Measurements from ENCODE around the gene FLOT1. TPM values are rescaled to one million over a fixed set of nuclear protein-coding genes. Genes with fewer than 3 reads are reported as not detected.

The FLOT1 gene
- total and polyA plus RNA-seq, 2 of the 13 experiments (the other 11 are each of a cell fraction or from before 2014, with no cell fraction given): 82.3 to 130 TPM

- ATAC-seq (peak; percentile 90), DNase-seq (ENCODE audit: low spot score) (peak; percentile 96), FAIRE-seq (peak; percentile 61)
- BruUV-seq (replicated peaks): TSS peak; percentile 97
- intact Hi-C loops (cut with micrococcal nuclease; ENCODE audit: unreplicated experiment): loop anchor here (1.0 to 2.0 kb wide), 3 partner anchors 12 to 60 kb away; partner anchors contain the start of gene IER3
- no peaks in the 10 kb centered on the region for H3K79me2 ChIP-seq (ENCODE audit: insufficient read depth, low read length)
- H3K27ac ChIP-seq (ENCODE audit: extremely low read length, insufficient read depth, low read length): peak overlapping the region; percentile 98
- H4K20me1 ChIP-seq (ENCODE audit: insufficient read depth, low read length): no peaks in the 10 kb centered on the region
- peak overlapping the region; percentile 90 for H3K4me2 ChIP-seq (ENCODE audit: low read depth, low read length)
- H3K27me3 ChIP-seq (ENCODE audit: control insufficient read depth in 1 of 2, insufficient read depth in 2 of 2, low read length in 2 of 2): no peaks in the 10 kb centered on the region
- H3K4me1 ChIP-seq (ENCODE audit: insufficient read depth, low read length): peaks cover 79% of the 10 kb centered on the region
- no peaks in the 10 kb centered on the region for H3K9me3 ChIP-seq (ENCODE audit: low read length)
- peak overlapping the region; percentile 93 for H3K9ac ChIP-seq (ENCODE audit: insufficient read depth, low read depth, low read length)
- CTCF ChIA-PET (ENCODE audit: low intra/inter-chr PET ratio, low total read pairs): no interaction called here
- peak overlapping the region; percentile 35 to 69 (median 44) for H3K4me3 ChIP-seq (replicated peaks in 1 of 3; ENCODE audit: insufficient read depth in 1 of 3, low read depth in 2 of 3, low read length in 3 of 3)
- H3K36me3 ChIP-seq (replicated peaks in 1 of 2; ENCODE audit: control insufficient read depth in 1 of 2, insufficient read depth in 2 of 2, low read length in 2 of 2): no peaks in the 10 kb centered on the region
- WGBS (ENCODE audit: low lambda C conversion rate): 8% methylated on average over 14 of the region's 16 CpGs
- in situ Hi-C loops (cut with HindIII; ENCODE audit: extremely low pct_ligation_motif_present, low pct_unique_long_range_greater_than_20kb): no loop called here
- no peak overlapping the region for H2AFZ ChIP-seq (ENCODE audit: low read length)
- POLR2A ChIA-PET: interaction anchor here (0.6 to 11.8 kb wide), 18 partner anchors 8 to 241 kb away, joined by 3 to 414 read pairs (median 11); partner anchors contain the start of genes DDR1, FLOT1, IER3 and MRPS18B
- TF ChIP-seq FOXK1 (CRISPR knock-in tag; IDR thresholded peaks at IDR 0.05; ENCODE audit: borderline replicate concordance, low read depth) (peak; percentile 68; the same call in 1 of the 2 replicates), FOSL1 (CRISPR knock-in tag; IDR thresholded peaks at IDR 0.05; ENCODE audit: borderline replicate concordance) (peak; percentile 99), TRIM22 (IDR thresholded peaks at IDR 0.05) (no peak), ARNT (IDR thresholded peaks at IDR 0.05) (no peak), ZNF317 (CRISPR knock-in tag; IDR thresholded peaks at IDR 0.05) (peak; percentile 61; the same call in 1 of the 2 replicates), DBP (CRISPR knock-in tag; IDR thresholded peaks at IDR 0.05; ENCODE audit: not compliant biosample characterization) (no peak), NBN (conservative IDR thresholded peaks at IDR 0.05) (no peak), HDAC2 (CRISPR knock-in tag; IDR thresholded peaks at IDR 0.05) (peak; percentile 87), MTERF4 (CRISPR knock-in tag; IDR thresholded peaks at IDR 0.05) (peak; percentile 86), IKZF5 (CRISPR knock-in tag; IDR thresholded peaks at IDR 0.05) (peak; percentile 88; the same call in 1 of the 2 replicates), MIER2 (CRISPR knock-in tag; IDR thresholded peaks at IDR 0.05) (no peak; the same call in none of the 2 replicates), ZKSCAN8 (CRISPR knock-in tag; IDR thresholded peaks at IDR 0.05; ENCODE audit: borderline replicate concordance) (peak; percentile 65; the same call in 1 of the 2 replicates), TAF1 (CRISPR knock-in tag; IDR thresholded peaks at IDR 0.05) (peak; percentile 72), RBFOX2 (IDR thresholded peaks at IDR 0.05; ENCODE audit: low read depth, low read length) (peak; percentile 81), ZNF678 (CRISPR knock-in tag; IDR thresholded peaks at IDR 0.05) (no peak), MXD3 (CRISPR knock-in tag; IDR thresholded peaks at IDR 0.05) (peak; percentile 58; the same call in 1 of the 2 replicates), ISL2 (CRISPR knock-in tag; IDR thresholded peaks at IDR 0.05) (peak; percentile 56)
These were observed 26.8 kb upstream of the FLOT1 start for GRCh38 chr6:30769088-30769852.
